Thyroid gland (tissue), 4 donors: Measurements from ENCODE around the gene STPG1.

ENCODE experiments used
- CTCF ChIP-seq, 6 experiments: fragments of 200-600 bp in 3 of 6; fragments of 450-650 bp in 3 of 6; sonication (generic) in 3 of 6; IDR thresholded peaks; one replicate each; pipeline ENCODE4 v1.5.1; 2016 to 2019; ENCODE audit warnings: antibody characterized with exemption in 6 of 6, mild to moderate bottlenecking in 2 of 6, inconsistent platforms in 1 of 6, moderate library complexity in 1 of 6
- POLR2A ChIP-seq, 2 donors: fragments of 450-650 bp; IDR thresholded peaks; one replicate each; pipeline ENCODE4 v1.6.1; 2017; ENCODE audit warnings: antibody characterized with exemption in 2 of 2, mild to moderate bottlenecking in 2 of 2, moderate library complexity in 1 of 2

- no peak for TF ChIP-seq POLR2A (IDR thresholded peaks at IDR 0.05)
- TF ChIP-seq CTCF (IDR thresholded peaks at IDR 0.05) = no peak
Observed at GRCh38 chr1:24321697-24322469, 91.7 kb downstream of the STPG1 start.
